ENCODE results near the gene FBXO40.

The FBXO40 gene

GRCh38 chr3:121606106-121606505 lies 12.9 kb downstream of the FBXO40 start:
- no peaks in the 10 kb centered on the region for H3K9me3 ChIP-seq
- TF ChIP-seq Cebpa-rat (IDR thresholded peaks at IDR 0.05): no peak
- H3K27ac ChIP-seq: no peak overlapping the region
- H3K4me1 ChIP-seq: no peaks in the 10 kb centered on the region
- H3K36me3 ChIP-seq: no peaks in the 10 kb centered on the region
- H4K20me1 ChIP-seq: no peaks in the 10 kb centered on the region
- H3K4me3 ChIP-seq: no peak overlapping the region
- no peak overlapping the region for H3K9ac ChIP-seq
- H3K4me2 ChIP-seq: no peak overlapping the region
- H3K27me3 ChIP-seq: no peaks in the 10 kb centered on the region

GRCh38 chr3:121619691-121620090 lies 26.5 kb downstream of the FBXO40 start:
- Histone ChIP-seq H3K27me3 (no peaks in the 10 kb centered on the region), H3K4me3 (no peak overlapping the region), H3K9ac (no peak overlapping the region), H3K4me2 (no peak overlapping the region), H3K27ac (no peak overlapping the region), H4K20me1 (no peaks in the 10 kb centered on the region), H3K36me3 (no peaks in the 10 kb centered on the region), H3K9me3 (no peaks in the 10 kb centered on the region), H3K4me1 (no peaks in the 10 kb centered on the region)
- no peak for TF ChIP-seq Cebpa-rat (IDR thresholded peaks at IDR 0.05)

DNA sequence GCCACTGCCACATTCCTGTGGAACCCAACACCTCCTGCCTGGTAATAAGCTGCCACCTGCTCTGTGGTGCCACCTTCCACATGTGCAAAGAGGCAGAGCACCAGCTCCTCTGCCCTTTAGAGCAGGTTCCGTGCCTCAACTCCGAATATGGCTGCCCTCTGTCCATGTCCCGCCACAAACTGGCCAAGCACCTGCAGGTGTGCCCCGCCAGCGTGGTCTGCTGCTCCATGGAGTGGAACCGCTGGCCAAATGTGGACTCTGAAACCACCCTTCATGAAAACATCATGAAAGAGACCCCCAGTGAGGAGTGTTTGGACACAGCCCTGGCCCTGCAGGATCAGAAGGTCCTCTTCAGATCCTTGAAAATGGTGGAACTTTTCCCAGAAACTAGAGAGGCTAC lies 28.3 kb downstream of the FBXO40 start:
- no peaks in the 10 kb centered on the region for H3K4me1 ChIP-seq

GRCh38 chr3:121624147-121624899 lies 31.1 kb downstream of the FBXO40 start:
- H3K4me2 ChIP-seq: no peak overlapping the region
- no peaks in the 10 kb centered on the region for H4K20me1 ChIP-seq
- no peak overlapping the region for H3K4me3 ChIP-seq
- H3K4me1 ChIP-seq: no peaks in the 10 kb centered on the region
- no peaks in the 10 kb centered on the region for H3K9me3 ChIP-seq
- no peak overlapping the region for H3K27ac ChIP-seq
- H3K27me3 ChIP-seq: no peaks in the 10 kb centered on the region
- H3K9ac ChIP-seq: no peak overlapping the region
- TF ChIP-seq Cebpa-rat (IDR thresholded peaks at IDR 0.05): no peak
- peaks cover 3% of the 10 kb centered on the region for H3K36me3 ChIP-seq

More for the DNA sequence above, 28.3 kb downstream of the FBXO40 start:
- Histone ChIP-seq H3K36me3 (no peaks in the 10 kb centered on the region), H3K9ac (no peak overlapping the region), H4K20me1 (no peaks in the 10 kb centered on the region), H3K9me3 (no peaks in the 10 kb centered on the region), H3K27me3 (no peaks in the 10 kb centered on the region), H3K4me2 (no peak overlapping the region), H3K27ac (no peak overlapping the region), H3K4me3 (no peak overlapping the region)
- no peak for TF ChIP-seq Cebpa-rat (IDR thresholded peaks at IDR 0.05)

- Histone ChIP-seq H4K20me1 (no peaks in the 10 kb centered on the region), H3K4me1 (no peaks in the 10 kb centered on the region), H3K27ac (no peak overlapping the region), H3K36me3 (peaks cover 22% of the 10 kb centered on the region), H3K4me3 (no peak overlapping the region), H3K9me3 (no peaks in the 10 kb centered on the region), H3K4me2 (no peak overlapping the region), H3K27me3 (no peaks in the 10 kb centered on the region), H3K9ac (no peak overlapping the region)
- TF ChIP-seq Cebpa-rat (IDR thresholded peaks at IDR 0.05): no peak
Measured at GRCh38 chr3:121626495-121626894, 33.3 kb downstream of the FBXO40 start.

DNA sequence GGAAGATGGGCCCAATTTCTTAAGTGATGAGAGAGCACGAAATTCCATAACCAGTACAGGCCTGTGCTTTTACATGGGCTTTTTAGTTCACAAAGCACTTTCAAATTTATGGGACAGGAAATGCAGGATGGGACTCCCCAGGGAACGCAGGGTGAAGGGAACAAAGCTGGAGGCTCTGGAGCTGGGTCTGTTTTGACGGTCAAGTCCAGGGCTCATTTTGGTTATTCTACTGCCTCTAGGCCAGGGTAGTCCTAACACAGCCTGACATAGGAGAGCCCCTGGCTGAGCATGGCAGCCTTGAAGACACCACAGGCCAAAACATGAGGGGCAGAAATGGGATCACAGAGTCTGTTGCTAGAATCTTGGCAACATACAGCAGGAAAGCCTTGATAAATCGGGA lies 34.0 kb downstream of the FBXO40 start:
- H3K4me1 ChIP-seq: no peaks in the 10 kb centered on the region
- no peaks in the 10 kb centered on the region for H3K27me3 ChIP-seq
- H3K4me2 ChIP-seq: no peak overlapping the region
- TF ChIP-seq Cebpa-rat (IDR thresholded peaks at IDR 0.05): no peak
- no peaks in the 10 kb centered on the region for H3K9me3 ChIP-seq
- H3K4me3 ChIP-seq: no peak overlapping the region
- peaks cover 29% of the 10 kb centered on the region for H3K36me3 ChIP-seq
- no peaks in the 10 kb centered on the region for H4K20me1 ChIP-seq
- H3K9ac ChIP-seq: no peak overlapping the region
- H3K27ac ChIP-seq: no peak overlapping the region

DNA sequence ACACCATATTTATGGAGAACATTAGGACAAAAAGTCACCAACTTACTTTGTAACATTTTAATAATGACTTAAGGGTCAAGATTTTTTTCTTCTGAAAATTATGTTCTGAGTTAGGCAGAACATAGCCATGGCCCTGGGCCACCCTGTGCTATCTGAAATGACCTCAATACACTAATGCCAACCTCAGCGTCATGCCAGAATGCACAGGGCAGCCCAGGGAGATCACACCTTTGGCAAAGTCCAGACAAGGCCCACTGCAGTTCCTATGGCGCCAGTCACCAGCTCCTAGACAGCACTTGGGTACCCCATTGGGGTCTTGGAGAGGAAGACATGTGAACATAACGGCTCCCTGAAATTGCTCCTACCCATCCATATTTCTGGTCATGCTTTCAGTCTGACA lies 34.4 kb downstream of the FBXO40 start:
- peaks cover 34% of the 10 kb centered on the region for H3K36me3 ChIP-seq
- no peak overlapping the region for H3K4me3 ChIP-seq
- no peaks in the 10 kb centered on the region for H3K27me3 ChIP-seq
- TF ChIP-seq Cebpa-rat (IDR thresholded peaks at IDR 0.05): no peak
- H3K4me2 ChIP-seq: no peak overlapping the region
- H4K20me1 ChIP-seq: no peaks in the 10 kb centered on the region
- H3K4me1 ChIP-seq: no peaks in the 10 kb centered on the region
- H3K27ac ChIP-seq: no peak overlapping the region
- H3K9ac ChIP-seq: no peak overlapping the region
- no peaks in the 10 kb centered on the region for H3K9me3 ChIP-seq

- H3K27me3 ChIP-seq: no peaks in the 10 kb centered on the region
Measured at GRCh38 chr3:121629601-121630000, 36.4 kb downstream of the FBXO40 start.

DNA sequence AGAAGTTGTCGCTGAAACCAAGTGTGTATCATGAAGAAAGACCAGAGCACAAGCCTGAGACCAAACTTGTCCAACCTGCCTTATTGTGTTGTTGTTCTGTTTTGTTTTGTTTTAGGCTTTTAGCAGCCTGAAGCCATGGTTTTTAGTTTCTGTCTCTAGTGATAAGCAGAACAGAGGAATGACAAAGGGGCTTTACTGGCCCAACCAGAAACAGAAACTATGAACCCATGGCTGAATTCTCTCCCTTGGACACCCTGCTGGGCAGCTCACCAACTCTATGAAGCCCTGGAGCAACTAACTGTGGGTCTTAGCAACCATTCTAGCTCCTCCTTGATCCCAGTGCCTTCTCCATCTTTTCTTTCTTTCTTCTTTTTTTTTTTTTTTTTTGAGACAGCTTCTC lies 37.2 kb downstream of the FBXO40 start:
- H3K4me2 ChIP-seq: no peak overlapping the region
- H3K27ac ChIP-seq: no peak overlapping the region
- H3K36me3 ChIP-seq: peaks cover 61% of the 10 kb centered on the region

More at GRCh38 chr3:121629601-121630000, 36.4 kb downstream of the FBXO40 start:
- peaks cover 53% of the 10 kb centered on the region for H3K36me3 ChIP-seq
- H3K4me2 ChIP-seq: no peak overlapping the region
- TF ChIP-seq Cebpa-rat (IDR thresholded peaks at IDR 0.05): no peak
- no peaks in the 10 kb centered on the region for H3K9me3 ChIP-seq
- no peak overlapping the region for H3K27ac ChIP-seq
- no peaks in the 10 kb centered on the region for H3K4me1 ChIP-seq
- no peak overlapping the region for H3K4me3 ChIP-seq
- no peaks in the 10 kb centered on the region for H4K20me1 ChIP-seq
- H3K9ac ChIP-seq: no peak overlapping the region

DNA sequence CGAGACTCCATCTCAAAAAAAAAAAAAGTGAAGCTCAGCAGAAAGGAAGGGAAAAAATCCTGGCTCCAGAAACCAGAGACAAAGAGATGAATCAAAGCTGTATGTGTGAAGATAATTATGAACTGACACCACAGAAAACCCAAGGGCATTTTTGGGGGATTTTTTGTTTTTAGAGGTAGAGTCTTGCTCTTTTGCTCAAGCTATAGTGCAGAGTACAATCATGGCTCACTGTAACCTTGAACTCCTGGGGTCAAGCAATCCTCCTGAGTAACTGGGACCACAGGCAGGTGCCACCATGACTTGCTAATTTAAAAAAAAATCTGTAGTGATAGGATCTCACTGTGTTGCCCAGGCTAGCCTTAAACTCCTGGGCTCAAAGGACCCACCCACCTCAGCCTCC lies 44.7 kb downstream of the FBXO40 start:
- peaks cover 87% of the 10 kb centered on the region for H3K36me3 ChIP-seq
- no peak overlapping the region for H3K4me3 ChIP-seq

More for the DNA sequence above, 37.2 kb downstream of the FBXO40 start:
- Histone ChIP-seq H3K9ac (no peak overlapping the region), H4K20me1 (no peaks in the 10 kb centered on the region), H3K9me3 (no peaks in the 10 kb centered on the region), H3K4me3 (no peak overlapping the region), H3K4me1 (no peaks in the 10 kb centered on the region), H3K27me3 (no peaks in the 10 kb centered on the region)
- no peak for TF ChIP-seq Cebpa-rat (IDR thresholded peaks at IDR 0.05)

More for the DNA sequence above, 44.7 kb downstream of the FBXO40 start:
- H3K9me3 ChIP-seq: no peaks in the 10 kb centered on the region
- no peaks in the 10 kb centered on the region for H4K20me1 ChIP-seq
- H3K27me3 ChIP-seq: no peaks in the 10 kb centered on the region
- H3K9ac ChIP-seq: no peak overlapping the region
- H3K4me2 ChIP-seq: no peak overlapping the region
- no peak for TF ChIP-seq Cebpa-rat (IDR thresholded peaks at IDR 0.05)
- H3K4me1 ChIP-seq: no peaks in the 10 kb centered on the region
- no peak overlapping the region for H3K27ac ChIP-seq
